ENCODE data around the gene PPP2R1B.

GRCh38 chr11:111785886-111786412 lies 19.8 kb upstream of the PPP2R1B start:
- no peak for TF ChIP-seq CTCF (IDR thresholded peaks at IDR 0.05)
- no peak for TF ChIP-seq POLR2A (IDR thresholded peaks at IDR 0.05)
- TF ChIP-seq POLR2AphosphoS5 (IDR thresholded peaks at IDR 0.05): no peak
- no peak for TF ChIP-seq EP300 (IDR thresholded peaks at IDR 0.05)
